ENCODE results near the gene TMEM150B. TPM values are rescaled to one million over a fixed set of nuclear protein-coding genes. Genes with fewer than 3 reads are reported as not detected.

TMEM150B gene
- total RNA-seq, 1 donor from 2014 or later, result not detected

DNA sequence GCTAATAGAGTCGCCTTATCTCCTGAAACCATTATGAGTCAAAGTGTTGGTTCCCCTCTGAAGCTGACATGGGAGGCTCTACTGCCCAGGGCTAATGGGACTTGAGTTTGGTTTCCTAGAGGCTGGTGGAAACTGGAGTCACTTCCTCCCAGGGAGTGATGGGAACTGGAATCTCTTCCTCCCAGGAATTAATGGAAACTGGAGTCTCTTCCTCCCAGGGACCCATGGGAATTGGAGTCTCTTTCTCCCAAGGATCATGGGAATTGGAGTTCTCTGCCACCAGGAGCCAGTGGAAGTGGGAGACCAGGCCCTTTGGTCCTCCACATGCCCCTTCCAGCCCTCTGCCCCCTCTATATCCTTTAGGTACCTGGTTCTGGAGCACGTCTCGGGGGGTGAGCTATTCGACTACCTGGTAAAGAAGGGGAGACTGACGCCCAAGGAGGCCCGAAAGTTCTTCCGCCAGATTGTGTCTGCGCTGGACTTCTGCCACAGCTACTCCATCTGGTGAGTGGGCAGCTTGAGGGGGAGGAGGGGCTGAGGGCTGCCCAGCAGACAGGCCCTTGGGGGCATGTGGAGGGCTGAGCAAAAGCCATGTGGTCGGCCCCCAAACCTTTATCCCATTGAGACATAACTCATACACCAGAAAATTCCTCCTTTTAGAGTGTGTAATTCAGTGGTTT lies 35.9 kb downstream of the TMEM150B start:
- Mint-ChIP-seq H3K4me3 (no peak overlapping the region), H3K27ac (no peak overlapping the region), H3K36me3 (peaks cover 14% of the 10 kb centered on the region), H3K4me1 (peaks cover 8% of the 10 kb centered on the region), H3K27me3 (ENCODE audit: insufficient read depth, low read depth) (peaks cover 3% of the 10 kb centered on the region), H3K9me3 (no peaks in the 10 kb centered on the region)
- Histone ChIP-seq H3K4me3 (no peak overlapping the region), H3F3A (ENCODE audit: low read depth) (peaks cover 17% of the 10 kb centered on the region), H3K9ac (no peak overlapping the region), H3K4me1 (peaks cover 8% of the 10 kb centered on the region), H3K36me3 (no peaks in the 10 kb centered on the region), H3K4me2 (no peak overlapping the region), H3K27ac (no peak overlapping the region), H3K79me2 (ENCODE audit: low read depth) (peaks cover 16% of the 10 kb centered on the region), H4K20me1 (ENCODE audit: low read depth) (peaks cover 5% of the 10 kb centered on the region), H3K27me3 (no peaks in the 10 kb centered on the region), H2AFZ (replicated peaks) (no peak overlapping the region), H3K9me3 (ENCODE audit: low read depth) (no peaks in the 10 kb centered on the region)
- TF ChIP-seq, protein P1, sequence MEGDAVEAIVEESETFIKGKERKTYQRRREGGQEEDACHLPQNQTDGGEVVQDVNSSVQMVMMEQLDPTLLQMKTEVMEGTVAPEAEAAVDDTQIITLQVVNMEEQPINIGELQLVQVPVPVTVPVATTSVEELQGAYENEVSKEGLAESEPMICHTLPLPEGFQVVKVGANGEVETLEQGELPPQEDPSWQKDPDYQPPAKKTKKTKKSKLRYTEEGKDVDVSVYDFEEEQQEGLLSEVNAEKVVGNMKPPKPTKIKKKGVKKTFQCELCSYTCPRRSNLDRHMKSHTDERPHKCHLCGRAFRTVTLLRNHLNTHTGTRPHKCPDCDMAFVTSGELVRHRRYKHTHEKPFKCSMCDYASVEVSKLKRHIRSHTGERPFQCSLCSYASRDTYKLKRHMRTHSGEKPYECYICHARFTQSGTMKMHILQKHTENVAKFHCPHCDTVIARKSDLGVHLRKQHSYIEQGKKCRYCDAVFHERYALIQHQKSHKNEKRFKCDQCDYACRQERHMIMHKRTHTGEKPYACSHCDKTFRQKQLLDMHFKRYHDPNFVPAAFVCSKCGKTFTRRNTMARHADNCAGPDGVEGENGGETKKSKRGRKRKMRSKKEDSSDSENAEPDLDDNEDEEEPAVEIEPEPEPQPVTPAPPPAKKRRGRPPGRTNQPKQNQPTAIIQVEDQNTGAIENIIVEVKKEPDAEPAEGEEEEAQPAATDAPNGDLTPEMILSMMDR (IDR thresholded peaks at IDR 0.05), result no peak
- no peak for TF ChIP-seq EZH2phosphoT487 (IDR thresholded peaks at IDR 0.05)
- no peak for TF ChIP-seq EZH2 (IDR thresholded peaks at IDR 0.05)
- DNase-seq (ENCODE audit: low spot score), result no peak

DNA sequence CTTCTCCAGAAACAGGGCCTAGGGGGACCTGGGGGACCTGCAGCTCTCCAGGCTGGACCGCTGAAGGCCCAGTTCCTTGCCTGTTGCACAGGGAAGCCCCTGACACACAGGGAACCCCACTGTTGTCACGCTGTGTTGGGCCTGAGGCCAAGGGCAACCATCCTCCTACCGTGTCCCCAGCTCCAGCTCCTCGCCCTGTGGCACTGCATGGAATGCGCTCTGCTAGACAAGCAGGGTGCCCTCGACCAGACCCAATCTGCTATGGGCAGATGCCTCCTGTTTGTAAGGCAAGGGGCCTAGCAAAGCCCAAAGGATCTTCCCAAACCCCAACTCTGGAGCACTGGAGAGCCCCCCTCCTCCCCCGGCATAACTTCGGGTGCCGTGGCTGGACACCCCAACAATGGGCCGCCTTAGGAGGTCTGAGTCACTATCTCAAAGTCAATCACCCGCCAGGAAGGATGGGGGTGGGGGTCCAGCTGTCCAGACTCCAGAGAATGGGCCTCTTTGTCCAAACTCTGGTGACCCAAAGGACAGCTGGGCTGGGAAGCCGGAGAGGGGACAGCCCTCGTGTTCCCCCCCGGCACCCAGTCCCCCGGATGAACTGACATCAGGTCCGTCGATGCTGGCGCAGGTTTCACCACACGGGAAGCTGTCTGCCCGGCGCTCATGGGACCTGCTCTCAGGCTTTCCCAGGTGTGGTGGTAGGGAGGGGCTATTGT lies 37.6 kb downstream of the TMEM150B start:
- Histone ChIP-seq H3F3A (ENCODE audit: low read depth) (peaks cover 22% of the 10 kb centered on the region), H3K4me2 (no peak overlapping the region), H2AFZ (replicated peaks) (no peak overlapping the region), H3K9ac (no peak overlapping the region), H3K27me3 (no peaks in the 10 kb centered on the region), H3K4me1 (peaks cover 8% of the 10 kb centered on the region), H3K4me3 (no peak overlapping the region), H3K36me3 (no peaks in the 10 kb centered on the region), H3K9me3 (ENCODE audit: low read depth) (no peaks in the 10 kb centered on the region), H3K27ac (no peak overlapping the region), H3K79me2 (ENCODE audit: low read depth) (peaks cover 19% of the 10 kb centered on the region), H4K20me1 (ENCODE audit: low read depth) (peaks cover 5% of the 10 kb centered on the region)
- Mint-ChIP-seq H3K9me3 (no peaks in the 10 kb centered on the region), H3K4me1 (peaks cover 15% of the 10 kb centered on the region), H3K4me3 (peak overlapping the region; percentile 27), H3K36me3 (peaks cover 12% of the 10 kb centered on the region), H3K27me3 (ENCODE audit: insufficient read depth, low read depth) (peaks cover 5% of the 10 kb centered on the region), H3K27ac (no peak overlapping the region)
- no peak for DNase-seq (ENCODE audit: low spot score)
- TF ChIP-seq EZH2 (IDR thresholded peaks at IDR 0.05) (no peak), EZH2phosphoT487 (IDR thresholded peaks at IDR 0.05) (no peak)
- TF ChIP-seq, protein P1 (IDR thresholded peaks at IDR 0.05), result no peak

DNA sequence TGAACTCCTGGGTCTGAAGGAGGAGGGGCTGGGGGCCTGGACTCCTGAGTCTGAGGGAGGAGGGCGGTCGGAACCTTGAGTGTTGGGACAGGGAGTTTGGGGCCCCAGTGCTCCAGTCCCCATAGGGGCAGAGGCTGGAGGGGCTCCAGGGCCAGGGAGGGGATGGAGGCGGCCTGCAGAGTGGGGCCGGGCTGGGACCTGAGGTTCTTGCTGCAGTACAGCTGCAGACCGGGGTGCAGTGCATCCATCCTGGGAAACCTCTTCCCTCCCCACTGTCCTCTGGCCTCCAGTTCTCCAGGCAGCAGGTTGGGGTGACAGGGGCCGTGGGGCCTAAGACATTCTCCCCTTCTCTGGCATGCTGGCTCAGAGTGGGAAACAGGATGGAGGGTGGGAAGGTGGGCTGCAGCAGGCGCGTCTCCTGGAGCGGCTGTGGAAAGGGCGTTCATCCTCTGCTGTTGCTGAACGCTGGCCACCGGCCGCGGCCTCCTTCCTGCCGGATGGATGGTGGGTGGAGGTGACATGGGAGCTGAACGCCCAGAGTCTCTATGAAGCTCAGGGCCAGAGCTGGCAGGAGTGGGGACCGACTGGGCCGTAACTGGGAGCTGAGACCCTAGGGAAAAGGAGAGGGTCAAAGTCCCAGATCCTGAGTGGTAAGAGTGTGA lies 39.8 kb downstream of the TMEM150B start:
- Histone ChIP-seq H3K9me3 (ENCODE audit: low read depth) (no peaks in the 10 kb centered on the region), H2AFZ (replicated peaks) (no peak overlapping the region), H3K4me3 (peak overlapping the region; percentile 98), H3F3A (ENCODE audit: low read depth) (peaks cover 30% of the 10 kb centered on the region), H3K27me3 (no peaks in the 10 kb centered on the region), H3K4me2 (peak overlapping the region; percentile 87), H3K4me1 (peaks cover 8% of the 10 kb centered on the region), H3K27ac (peak overlapping the region; percentile 53), H3K79me2 (ENCODE audit: low read depth) (peaks cover 19% of the 10 kb centered on the region), H3K36me3 (no peaks in the 10 kb centered on the region), H3K9ac (peak overlapping the region; percentile 85), H4K20me1 (ENCODE audit: low read depth) (peaks cover 5% of the 10 kb centered on the region)
- Mint-ChIP-seq H3K27me3 (ENCODE audit: insufficient read depth, low read depth) (peaks cover 4% of the 10 kb centered on the region), H3K9me3 (no peaks in the 10 kb centered on the region), H3K4me1 (peaks cover 29% of the 10 kb centered on the region), H3K27ac (peak overlapping the region; percentile 87), H3K36me3 (peaks cover 3% of the 10 kb centered on the region), H3K4me3 (peak overlapping the region; percentile 89)
- DNase-seq (ENCODE audit: low spot score), result no peak
- TF ChIP-seq, protein P1 (IDR thresholded peaks at IDR 0.05), result no peak
- no peak for TF ChIP-seq EZH2 (IDR thresholded peaks at IDR 0.05)
- no peak for TF ChIP-seq EZH2phosphoT487 (IDR thresholded peaks at IDR 0.05)
